ENCODE measurements around the gene TRAPPC3. TPM values are rescaled to one million over a fixed set of nuclear protein-coding genes. Genes with fewer than 3 reads are reported as not detected.
"Not testable (repeated sequence)": the region's sequence is repeated elsewhere in the genome, so short reads cannot be mapped to it uniquely, and the experiment has no call there.

The TRAPPC3 gene
- total and polyA plus RNA-seq, 2 experiments from 2014 or later: 99.6 to 125 TPM

- no peaks in the 10 kb centered on the region for H3K36me3 ChIP-seq
- peak overlapping the region; percentile 90 for H3K27ac ChIP-seq
- no peak for DNase-seq (ENCODE audit: low read depth in 1 of 2, low spot score in 1 of 2)
- H3K4me3 ChIP-seq: no peak overlapping the region
- no peaks in the 10 kb centered on the region for H3K9me3 ChIP-seq (ENCODE audit: low read depth)
- no peak for TF ChIP-seq CTCF (IDR thresholded peaks at IDR 0.05; ENCODE audit: low read depth, low read length)
- H3K27me3 ChIP-seq: no peaks in the 10 kb centered on the region
- peaks cover 42% of the 10 kb centered on the region for H3K4me1 ChIP-seq (ENCODE audit: low read depth)
These were observed 10.5 kb upstream of the TRAPPC3 start for GRCh38 chr1:36159614-36160387.

GRCh38 chr1:36158827-36159252 lies 9.6 kb upstream of the TRAPPC3 start:
- H3K4me3 ChIP-seq; H3K36me3 ChIP-seq; H3K9me3 ChIP-seq (ENCODE audit: low read depth); H3K27ac ChIP-seq; H3K27me3 ChIP-seq; DNase-seq (ENCODE audit: low read depth in 1 of 2, low spot score in 1 of 2): not testable (repeated sequence)
- H3K4me1 ChIP-seq (ENCODE audit: low read depth): peaks cover 49% of the 10 kb centered on the region

GRCh38 chr1:36157973-36158826 lies 8.9 kb upstream of the TRAPPC3 start:
- H3K4me3 ChIP-seq: peak overlapping the region; percentile 78
- no peaks in the 10 kb centered on the region for H3K27me3 ChIP-seq
- TF ChIP-seq CTCF (IDR thresholded peaks at IDR 0.05; ENCODE audit: low read depth, low read length): no peak
- DNase-seq (ENCODE audit: low read depth in 1 of 2, low spot score in 1 of 2): no peak
- H3K27ac ChIP-seq: peak overlapping the region; percentile 97
- no peaks in the 10 kb centered on the region for H3K9me3 ChIP-seq (ENCODE audit: low read depth)
- H3K4me1 ChIP-seq (ENCODE audit: low read depth): peaks cover 49% of the 10 kb centered on the region
- no peaks in the 10 kb centered on the region for H3K36me3 ChIP-seq

- Histone ChIP-seq H3K36me3 (no peaks in the 10 kb centered on the region), H3K9me3 (ENCODE audit: low read depth) (no peaks in the 10 kb centered on the region), H3K4me3 (peak overlapping the region; percentile 78), H3K4me1 (ENCODE audit: low read depth) (peaks cover 42% of the 10 kb centered on the region), H3K27me3 (no peaks in the 10 kb centered on the region), H3K27ac (peak overlapping the region; percentile 97)
- no peak for TF ChIP-seq CTCF (IDR thresholded peaks at IDR 0.05; ENCODE audit: low read depth, low read length)
- peak in 1 of 2 donors; percentile 43 for DNase-seq (ENCODE audit: low read depth in 1 of 2, low spot score in 1 of 2)
These were observed 8.0 kb upstream of the TRAPPC3 start for GRCh38 chr1:36157115-36157903.

- no peaks in the 10 kb centered on the region for H3K9me3 ChIP-seq (ENCODE audit: low read depth)
- H3K27me3 ChIP-seq: no peaks in the 10 kb centered on the region
- H3K4me3 ChIP-seq: peak overlapping the region; percentile 78
- H3K4me1 ChIP-seq (ENCODE audit: low read depth): peaks cover 35% of the 10 kb centered on the region
- peak; percentile 71 to 91 for DNase-seq (ENCODE audit: low read depth in 1 of 2, low spot score in 1 of 2)
- H3K36me3 ChIP-seq: no peaks in the 10 kb centered on the region
- no peak for TF ChIP-seq CTCF (IDR thresholded peaks at IDR 0.05; ENCODE audit: low read depth, low read length)
- H3K27ac ChIP-seq: peak overlapping the region; percentile 97
These were observed 7.2 kb upstream of the TRAPPC3 start for GRCh38 chr1:36156329-36157114.
